GM18507 (cell line): ENCODE results near the gene PRRC2B.
A peak's percentile ranks its signal among the peaks of the same experiment; 100 is the strongest.

Source experiments
- DNase-seq: peaks from one replicate; pipeline ENCODE4 v3.0.0; 2011; ENCODE audit warnings: low read depth; ENCODE audit not compliant: insufficient read length; ENCODE audit errors: extremely low spot score
- FAIRE-seq: peaks from 2 replicates; lab custom pipeline; 2011; peaks lifted over from hg19 to GRCh38; lab: Jason Lieb, UNC

The PRRC2B gene

DNA sequence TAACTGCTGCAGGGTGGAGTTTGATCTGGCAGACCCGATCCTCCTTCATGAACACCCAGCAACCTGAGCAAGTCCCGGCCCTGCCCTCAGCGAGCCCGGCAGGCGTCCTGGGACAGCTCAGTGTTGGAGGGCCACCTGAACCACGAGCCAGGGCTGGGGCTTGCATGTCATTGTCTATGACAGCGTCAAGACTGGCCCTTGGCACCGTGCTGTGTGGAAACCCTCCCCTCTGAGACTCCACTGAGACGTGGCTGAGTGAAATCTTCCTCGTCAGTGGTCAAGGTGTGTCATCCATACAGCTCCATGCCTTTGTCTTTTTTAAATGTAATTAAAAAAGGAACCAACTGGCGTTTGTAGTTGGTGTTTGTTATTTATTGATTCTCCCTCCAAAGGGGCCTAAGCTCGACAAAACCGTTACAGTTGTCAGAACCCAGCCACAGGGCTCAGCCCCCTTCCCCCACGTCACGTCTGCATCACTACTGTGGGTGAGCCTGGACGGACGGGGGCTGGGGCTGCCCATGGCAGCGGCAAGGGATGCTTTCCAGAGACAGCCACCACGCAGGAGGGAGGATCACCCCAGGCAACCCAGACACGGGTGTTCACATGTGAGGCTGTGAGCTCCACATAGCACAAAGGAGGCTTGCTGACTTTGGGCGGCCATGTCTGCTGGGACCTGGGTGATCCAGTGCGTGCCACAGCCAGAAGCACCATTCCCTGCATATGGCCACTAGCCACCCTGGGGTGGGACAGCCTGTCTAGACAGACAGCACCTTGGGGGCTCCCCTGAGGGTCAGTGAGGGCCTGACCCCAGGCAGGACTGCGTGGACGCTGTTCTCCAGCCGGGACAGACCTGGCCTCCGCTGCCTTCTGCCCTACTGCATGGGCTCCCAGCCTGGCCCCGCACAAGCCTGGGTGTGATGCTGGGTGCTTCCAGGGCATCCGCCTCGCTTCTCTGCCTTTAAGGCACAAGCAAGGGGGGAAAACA is 129.9 kb downstream of the PRRC2B start:
- FAIRE-seq (no peak), DNase-seq (no peak)

DNA sequence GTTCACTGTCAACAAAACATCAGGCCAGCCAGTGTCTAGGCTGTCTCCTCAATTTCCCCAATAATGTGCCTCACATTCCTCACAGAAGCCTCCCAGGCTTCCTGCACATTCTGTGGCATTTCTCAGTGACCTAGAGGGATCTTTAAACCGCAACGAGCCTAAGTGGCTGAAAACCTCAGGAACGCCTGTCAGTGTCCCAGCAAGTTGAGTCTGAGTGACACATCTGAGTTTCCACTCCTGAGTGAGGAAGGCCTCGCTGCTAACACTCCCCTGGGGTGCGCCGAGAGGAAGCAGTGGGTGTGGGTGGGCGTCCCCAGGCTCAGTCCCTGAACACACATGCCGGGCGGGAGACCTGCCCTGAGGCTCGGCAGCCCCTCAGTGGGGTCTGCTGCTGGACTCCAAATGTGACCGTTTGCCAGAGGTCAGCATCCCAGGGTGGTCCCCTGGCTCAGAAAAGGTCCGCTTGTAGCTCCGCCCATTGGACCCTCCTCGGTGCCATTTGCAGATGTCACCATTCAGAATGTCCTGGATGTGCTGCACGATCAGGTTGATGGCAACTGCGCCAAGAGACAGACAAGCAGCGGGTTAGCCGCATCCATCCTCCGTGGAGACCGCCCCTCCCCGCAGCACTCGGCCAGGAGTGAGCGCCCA is 130.9 kb downstream of the PRRC2B start:
- no peak for DNase-seq
- no peak for FAIRE-seq

GRCh38 chr9:131525643-131526565 is 132.0 kb downstream of the PRRC2B start:
- FAIRE-seq: no peak
- DNase-seq: no peak

DNA sequence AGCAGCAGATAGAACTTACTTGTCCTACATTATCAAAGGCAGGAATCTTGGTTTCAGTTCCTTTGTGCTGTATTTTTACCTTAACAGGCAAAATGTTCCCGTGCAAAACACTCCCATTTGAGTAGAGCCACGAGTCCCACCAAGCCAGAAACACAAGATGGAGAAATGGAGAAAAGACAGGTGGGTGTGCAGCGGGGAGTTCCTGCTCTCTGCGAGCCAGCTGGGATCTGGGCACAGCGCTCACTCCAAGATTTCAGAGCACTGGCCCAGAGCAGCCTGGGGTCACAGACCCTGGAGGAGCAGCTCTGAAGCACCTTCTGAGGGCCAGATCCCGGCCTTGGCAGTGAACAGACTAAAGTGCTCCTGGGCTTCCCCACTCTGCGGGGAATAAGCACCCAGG is 134.3 kb downstream of the PRRC2B start:
- DNase-seq (no peak), FAIRE-seq (no peak)

DNA sequence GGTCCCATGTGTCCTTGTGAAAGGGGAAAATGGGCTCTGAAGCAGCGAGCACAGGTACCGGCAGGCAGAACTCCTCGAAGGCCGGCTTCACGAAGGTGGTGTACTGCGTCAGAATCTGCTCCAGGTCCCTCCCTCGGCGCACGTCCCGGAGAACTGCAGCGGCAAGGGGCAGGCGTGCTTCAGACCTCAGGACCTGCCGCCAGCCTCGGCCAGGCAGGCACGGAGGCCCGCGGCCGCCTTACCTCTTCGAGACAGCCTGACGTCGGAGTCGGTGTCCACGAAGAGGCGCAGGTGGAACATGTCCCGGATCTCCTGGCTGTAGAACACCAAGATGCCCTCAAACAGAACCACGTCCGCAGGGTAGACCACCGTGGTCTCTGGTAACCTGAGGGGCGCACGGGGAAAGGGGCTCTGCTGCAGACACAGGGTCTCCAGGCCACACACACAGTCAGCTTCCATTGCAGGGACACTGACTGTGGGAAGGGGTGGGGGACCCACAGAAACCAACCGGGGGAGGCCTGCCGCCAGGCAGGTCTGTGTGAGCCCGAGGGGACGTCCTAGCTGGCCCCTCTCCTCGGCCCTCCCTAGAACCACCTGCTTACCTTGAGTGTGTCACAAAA is 135.1 kb downstream of the PRRC2B start:
- FAIRE-seq: no peak
- no peak for DNase-seq

DNA sequence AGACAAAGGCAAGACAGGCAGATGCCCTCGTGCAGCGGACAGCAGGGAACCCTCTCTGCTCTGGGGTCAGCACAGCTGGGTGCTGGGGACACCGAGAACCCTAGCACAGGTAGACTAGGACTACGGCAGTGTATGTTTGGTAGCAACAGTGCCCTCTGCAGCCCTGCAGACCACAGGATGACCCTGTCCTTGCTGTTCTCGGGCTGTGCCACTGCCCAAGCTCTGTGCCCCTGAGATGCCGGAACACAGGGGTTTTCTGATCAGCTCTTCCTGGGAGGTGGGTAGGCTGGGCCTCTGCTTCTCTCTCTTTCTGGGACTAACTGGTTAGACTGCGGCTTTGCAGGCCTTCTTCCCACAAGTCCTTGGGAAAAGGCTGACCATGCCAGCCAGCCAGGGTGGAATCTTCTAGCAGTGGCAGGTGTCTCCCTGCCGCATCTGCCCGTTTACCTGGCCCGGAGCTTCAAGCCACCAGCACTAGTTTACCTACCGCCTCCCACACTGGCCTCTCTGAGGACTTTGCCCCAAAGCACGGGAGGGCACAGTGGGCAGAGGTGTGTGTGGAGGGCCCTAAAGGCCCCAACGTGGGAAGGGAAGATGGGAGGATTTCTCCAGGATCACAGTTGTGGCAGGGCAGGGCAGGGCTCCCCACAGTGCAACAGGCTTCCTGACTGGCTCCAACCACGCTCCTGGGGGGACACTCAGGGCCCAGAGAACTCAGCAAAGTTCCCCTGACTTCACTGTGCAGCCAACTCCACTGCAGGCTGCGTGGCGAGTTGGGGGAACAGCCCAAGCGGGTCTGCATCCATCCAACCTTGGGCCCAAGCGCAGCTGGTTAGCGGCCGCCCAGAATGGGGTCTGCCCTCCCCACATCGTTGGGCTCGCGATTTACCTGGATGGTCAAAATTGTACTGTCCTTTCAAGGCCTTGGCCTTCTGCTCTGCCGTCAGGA is 136.0 kb downstream of the PRRC2B start:
- no peak for FAIRE-seq
- no peak for DNase-seq

DNA sequence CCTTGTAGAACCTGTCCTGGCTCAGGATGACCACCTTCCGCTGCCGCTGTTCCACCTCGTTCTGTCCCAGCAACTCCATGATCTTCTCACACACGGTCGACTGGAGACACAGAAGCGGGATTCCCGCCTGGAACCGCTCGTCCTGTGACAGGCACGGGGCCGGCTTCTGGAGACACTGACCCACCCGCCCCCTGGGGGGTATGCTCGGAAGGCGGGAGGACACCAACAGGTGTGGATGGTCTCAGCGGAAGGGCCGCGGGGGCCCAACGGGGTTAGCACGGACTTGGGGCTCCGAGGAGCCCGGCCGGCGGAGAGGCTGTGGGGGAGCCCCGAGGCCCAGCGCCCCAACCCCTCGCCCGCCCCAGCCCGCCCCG is 136.6 kb downstream of the PRRC2B start:
- DNase-seq (peak; percentile 52), FAIRE-seq (no peak)

- FAIRE-seq (peak; percentile 78), DNase-seq (peak; percentile 99)
Measured at GRCh38 chr9:131530920-131531832, 137.3 kb downstream of the PRRC2B start, which contains the start of gene UCK1. Gene UCK1 (minus strand): TSS chr9:131531263. CDS start chr9:131531174, 89 bp downstream.

DNA sequence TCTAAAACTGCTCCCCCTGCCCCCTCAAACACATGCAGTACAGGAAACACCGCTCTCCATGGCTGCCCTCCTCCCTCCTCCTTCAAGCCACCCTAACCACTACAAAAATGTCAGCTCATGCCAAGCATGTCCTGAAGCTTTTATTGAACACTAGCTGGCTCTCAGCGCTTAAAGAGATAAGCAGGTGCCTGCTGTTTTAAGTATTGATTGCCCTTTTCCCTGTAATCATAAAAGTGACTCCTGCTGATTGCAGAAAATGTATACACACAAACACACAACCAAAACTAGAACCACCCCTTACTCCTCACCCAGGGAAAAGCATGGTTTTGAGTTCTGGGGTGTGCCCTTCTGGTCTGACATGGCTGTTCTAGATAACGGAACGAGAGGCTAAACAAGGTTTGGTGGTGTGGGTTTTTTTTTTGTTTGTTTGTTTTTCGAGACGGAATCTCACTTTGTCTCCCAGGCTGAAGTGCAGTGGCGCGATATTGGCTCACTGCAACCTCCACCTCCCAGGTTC is 140.9 kb downstream of the PRRC2B start:
- no peak for DNase-seq
- no peak for FAIRE-seq

DNA sequence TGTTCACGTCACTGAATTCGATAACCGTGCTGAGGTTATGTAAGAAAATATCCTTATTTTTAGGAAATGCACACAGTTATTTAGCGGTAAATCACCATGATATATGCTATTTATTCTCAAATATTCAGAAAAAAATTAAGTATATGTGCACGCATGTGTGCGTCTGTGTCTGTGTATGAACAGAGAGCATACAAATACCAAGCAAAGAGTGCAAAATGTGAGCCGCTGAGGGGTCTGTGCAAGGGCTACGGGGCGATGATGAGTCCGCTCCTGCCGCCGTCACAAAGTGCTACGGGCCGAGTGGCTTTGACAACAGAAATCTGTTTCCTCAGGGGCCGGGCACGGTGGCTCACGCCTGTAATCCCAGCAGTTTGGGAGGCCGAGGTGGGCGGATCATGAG is 144.1 kb downstream of the PRRC2B start:
- DNase-seq (no peak), FAIRE-seq (no peak)

GRCh38 chr9:131539223-131539923 is 145.5 kb downstream of the PRRC2B start:
- FAIRE-seq (no peak), DNase-seq (no peak)

- DNase-seq: no peak
- no peak for FAIRE-seq
Measured at GRCh38 chr9:131543141-131543540, 149.3 kb downstream of the PRRC2B start.

DNA sequence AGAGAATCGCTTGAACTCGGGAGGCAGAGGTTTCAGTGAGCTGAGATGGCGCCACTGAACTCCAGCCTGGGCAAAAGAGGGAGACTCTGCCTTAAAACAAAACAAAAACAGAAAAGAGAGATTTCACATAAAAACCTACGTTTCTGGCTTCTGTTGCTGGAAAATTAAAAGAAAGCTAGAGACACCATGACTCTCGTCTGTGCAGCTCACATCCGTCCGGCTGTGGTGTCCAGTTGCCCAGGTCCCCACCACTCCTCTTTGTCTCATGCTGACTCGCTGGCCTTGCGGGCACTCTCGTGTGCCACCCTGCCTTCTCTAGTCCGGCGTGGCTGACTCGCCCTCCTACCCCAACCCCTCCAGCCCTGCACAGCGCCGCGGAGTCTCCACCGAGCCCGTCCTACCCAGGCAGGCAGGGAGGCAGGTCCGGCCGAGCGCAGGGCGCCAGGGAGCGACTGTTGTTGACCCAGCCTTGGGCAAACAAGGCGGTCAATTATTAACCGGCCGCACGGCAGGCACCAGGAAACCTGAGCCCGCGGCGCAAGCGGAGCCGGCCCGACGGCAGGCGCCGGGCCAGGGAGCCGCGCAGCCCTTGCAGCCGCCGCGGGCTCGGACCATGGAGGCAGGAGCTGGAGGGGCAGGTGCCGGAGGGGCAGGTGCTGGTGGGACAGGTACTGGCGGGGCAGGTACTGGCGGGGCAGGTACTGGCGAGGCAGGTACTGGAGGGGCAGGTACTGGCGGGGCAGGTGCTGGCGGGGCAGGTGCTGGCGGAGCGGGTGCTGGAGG is 151.3 kb downstream of the PRRC2B start, which contains the start of gene PRRT1B:
PRRT1B (plus strand) TSS at position 521 of the 783 bp plus-strand sequence; CDS start at position 614, 93 bp downstream.
- FAIRE-seq: no peak

GRCh38 chr9:131545786-131546335 is 152.0 kb downstream of the PRRC2B start:
- no peak for FAIRE-seq
- no peak for DNase-seq

More for the DNA sequence above, 151.3 kb downstream of the PRRC2B start, which contains the start of gene PRRT1B:
- DNase-seq: no peak
